NB4 (cell line): ENCODE measurements around the gene ORAI3.

Experiments
- DNase-seq: peaks from one replicate; pipeline ENCODE4 v3.0.0; 2010; ENCODE audit warnings: low read depth
- H3K4me3 ChIP-seq: one replicate; pipeline ENCODE4 v1.5.1; 2011; ENCODE audit warnings: mild to moderate bottlenecking, low read depth, low read length, moderate library complexity
- MYC ChIP-seq: IDR thresholded peaks from 2 replicates; pipeline ENCODE4 v1.6.1; 2011; ENCODE audit warnings: low read depth, low read length
- POLR2A ChIP-seq: IDR thresholded peaks from 2 replicates; pipeline ENCODE4 v1.6.1; 2011; ENCODE audit warnings: mild to moderate bottlenecking; ENCODE audit not compliant: insufficient read length; ENCODE audit errors: extremely low read depth
- TF ChIP-seq, protein P1 (sequence below): IDR thresholded peaks from 2 replicates; pipeline ENCODE4 v1.6.1; 2011; ENCODE audit warnings: low read depth, low read length
- TF ChIP-seq, protein P2 (sequence below): IDR thresholded peaks from one replicate; pipeline ENCODE4 v1.5.1; 2012; ENCODE audit warnings: low read depth, low read length

Gene ORAI3

DNA sequence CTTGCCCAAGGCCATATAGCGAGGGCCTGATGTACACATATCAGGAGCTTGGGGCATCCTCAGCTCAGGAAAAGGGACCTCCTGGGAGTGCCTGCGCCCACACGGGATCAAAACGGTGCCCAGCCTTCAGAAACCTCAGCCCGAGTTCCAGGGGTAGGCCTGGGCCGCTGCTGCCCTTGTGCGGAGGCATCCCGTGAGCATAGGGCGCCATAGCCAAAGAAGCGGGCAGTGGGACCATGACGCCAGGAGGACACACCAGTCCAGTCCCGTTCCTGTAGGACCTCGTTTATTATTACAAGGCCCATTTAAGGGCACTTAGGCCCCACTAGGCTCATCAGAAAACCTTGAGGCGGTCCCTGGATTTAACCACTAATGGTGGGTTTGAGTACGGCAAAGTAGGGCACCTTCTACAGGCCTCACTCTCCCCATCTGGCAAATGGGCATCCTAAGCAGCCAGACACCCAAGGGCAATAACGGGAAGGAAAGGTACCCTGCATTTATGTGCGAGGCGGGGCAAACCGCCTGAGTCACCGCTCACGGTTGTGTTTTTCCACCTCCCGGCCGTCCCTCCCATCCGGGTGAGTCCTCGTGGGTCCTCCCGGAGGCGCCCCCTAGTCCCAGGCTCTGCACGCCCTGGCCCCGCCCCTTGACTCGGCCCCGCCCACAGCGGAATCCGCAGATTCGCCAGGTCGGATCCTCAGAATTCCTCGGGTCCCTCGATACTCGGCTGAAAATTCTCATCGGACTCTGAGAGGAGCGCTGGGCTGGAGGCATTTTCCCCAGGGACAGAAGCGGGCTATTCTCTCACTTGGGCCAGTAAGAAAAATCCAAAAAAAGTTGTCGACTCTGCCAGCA, 8.0 kb downstream of the ORAI3 start:
- H3K4me3 ChIP-seq, result peak overlapping the region; percentile 88
- DNase-seq, result peak; percentile 94
- TF ChIP-seq, protein P1, sequence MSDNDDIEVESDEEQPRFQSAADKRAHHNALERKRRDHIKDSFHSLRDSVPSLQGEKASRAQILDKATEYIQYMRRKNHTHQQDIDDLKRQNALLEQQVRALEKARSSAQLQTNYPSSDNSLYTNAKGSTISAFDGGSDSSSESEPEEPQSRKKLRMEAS, result 0 out of 2 replicates have a peak, but pooled peaks have one; percentile 22
- TF ChIP-seq, protein P2, sequence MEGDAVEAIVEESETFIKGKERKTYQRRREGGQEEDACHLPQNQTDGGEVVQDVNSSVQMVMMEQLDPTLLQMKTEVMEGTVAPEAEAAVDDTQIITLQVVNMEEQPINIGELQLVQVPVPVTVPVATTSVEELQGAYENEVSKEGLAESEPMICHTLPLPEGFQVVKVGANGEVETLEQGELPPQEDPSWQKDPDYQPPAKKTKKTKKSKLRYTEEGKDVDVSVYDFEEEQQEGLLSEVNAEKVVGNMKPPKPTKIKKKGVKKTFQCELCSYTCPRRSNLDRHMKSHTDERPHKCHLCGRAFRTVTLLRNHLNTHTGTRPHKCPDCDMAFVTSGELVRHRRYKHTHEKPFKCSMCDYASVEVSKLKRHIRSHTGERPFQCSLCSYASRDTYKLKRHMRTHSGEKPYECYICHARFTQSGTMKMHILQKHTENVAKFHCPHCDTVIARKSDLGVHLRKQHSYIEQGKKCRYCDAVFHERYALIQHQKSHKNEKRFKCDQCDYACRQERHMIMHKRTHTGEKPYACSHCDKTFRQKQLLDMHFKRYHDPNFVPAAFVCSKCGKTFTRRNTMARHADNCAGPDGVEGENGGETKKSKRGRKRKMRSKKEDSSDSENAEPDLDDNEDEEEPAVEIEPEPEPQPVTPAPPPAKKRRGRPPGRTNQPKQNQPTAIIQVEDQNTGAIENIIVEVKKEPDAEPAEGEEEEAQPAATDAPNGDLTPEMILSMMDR, result peak; percentile 28
- TF ChIP-seq POLR2A, result no peak
- peak; percentile 46 for TF ChIP-seq MYC

DNA sequence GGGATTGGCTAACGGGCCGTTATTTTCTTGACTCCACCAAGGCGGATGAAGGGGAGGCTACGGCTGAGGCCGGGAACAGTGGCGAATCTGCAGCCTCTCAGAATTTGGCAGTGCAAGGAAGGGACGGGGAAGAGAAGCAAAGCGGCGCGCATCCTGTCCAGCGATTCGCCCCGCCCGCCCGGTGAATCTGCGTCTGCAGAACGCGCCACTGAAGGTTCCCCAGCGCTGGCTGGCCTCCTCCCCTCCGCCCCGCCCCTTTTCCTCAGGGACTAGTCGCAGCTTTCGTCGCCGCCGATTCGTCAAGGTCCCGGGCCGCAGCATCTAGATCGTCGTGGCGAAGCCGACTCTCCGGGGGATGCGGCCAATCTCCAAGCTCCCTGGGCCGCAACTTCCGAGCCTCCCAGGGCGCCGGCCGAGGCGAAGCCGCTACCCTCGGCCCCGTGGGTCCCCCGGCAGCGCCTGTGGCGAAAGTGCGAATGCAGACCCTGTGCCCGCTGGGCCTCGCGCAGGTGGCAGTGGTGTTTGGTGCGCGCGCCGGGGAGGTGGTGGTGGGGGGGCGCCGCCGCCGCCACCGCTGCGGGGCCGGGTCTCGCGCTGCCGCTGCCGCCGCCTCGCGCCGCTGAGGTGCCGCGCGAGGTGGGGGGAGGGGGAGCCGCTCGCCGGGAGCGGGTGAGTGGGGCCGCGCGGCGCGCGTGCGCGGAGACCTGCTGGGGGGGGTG, 8.7 kb downstream of the ORAI3 start, which contains the start of gene SETD1A:
Gene SETD1A, plus strand, starts transcription at position 299 of the 719 bp plus-strand sequence. CDS start 978 bp downstream, outside the sequence.
- H3K4me3 ChIP-seq, result peak within 1 kb of the TSS; percentile 88
- TF ChIP-seq MYC (peak; percentile 38; the same call in 1 of the 2 replicates), POLR2A (peak; percentile 29)
- TF ChIP-seq, protein P1, result peak; percentile 32; the same call in 1 of the 2 replicates
- TF ChIP-seq, protein P2, result no peak
- peak; percentile 98 for DNase-seq

DNA sequence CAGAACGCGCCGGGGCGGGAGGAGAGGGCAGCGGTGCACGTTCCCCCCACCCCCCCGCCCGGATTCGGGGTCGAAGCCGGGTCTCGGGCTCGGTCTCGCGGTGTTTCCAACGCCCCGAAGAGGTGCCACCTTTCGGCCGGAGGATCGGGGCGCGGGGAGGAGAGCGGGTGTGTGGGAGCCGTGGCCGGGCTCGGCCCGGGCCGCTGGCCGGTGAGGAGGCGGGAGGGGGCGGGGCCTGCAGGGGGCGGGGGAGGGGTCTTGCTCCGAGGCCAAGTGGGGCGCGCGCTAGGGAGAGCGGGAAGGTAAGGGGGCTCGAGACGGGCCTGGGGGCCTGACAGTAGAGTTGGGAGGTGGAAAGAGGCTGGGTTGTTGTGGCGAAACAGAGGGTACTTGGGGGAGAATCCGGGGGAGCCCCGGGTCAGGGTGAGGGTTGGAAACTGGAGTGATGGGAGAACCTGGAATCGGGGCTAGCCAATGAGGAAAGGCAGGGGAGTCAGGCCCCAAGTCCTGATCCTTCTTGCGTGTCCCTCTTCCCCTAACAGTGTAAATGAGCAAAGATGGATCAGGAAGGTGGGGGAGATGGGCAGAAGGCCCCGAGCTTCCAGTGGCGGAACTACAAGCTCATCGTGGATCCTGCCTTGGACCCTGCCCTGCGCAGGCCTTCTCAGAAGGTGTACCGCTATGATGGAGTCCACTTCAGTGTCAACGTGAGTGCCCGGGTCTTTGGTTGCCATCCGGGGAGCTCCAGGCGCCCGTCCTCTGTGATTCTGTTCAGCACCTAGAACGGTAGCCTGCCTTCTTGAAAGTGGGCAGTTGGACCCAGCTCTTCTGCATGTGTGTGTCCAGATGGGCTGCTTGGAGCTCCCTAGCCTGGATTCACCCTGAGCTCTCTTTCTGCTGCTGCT, 9.6 kb downstream of the ORAI3 start:
- TF ChIP-seq MYC (no peak), POLR2A (no peak)
- TF ChIP-seq, protein P1, result no peak
- TF ChIP-seq, protein P2, result no peak
- H3K4me3 ChIP-seq, result peak overlapping the region; percentile 70
- DNase-seq, result peak; percentile 70

DNA sequence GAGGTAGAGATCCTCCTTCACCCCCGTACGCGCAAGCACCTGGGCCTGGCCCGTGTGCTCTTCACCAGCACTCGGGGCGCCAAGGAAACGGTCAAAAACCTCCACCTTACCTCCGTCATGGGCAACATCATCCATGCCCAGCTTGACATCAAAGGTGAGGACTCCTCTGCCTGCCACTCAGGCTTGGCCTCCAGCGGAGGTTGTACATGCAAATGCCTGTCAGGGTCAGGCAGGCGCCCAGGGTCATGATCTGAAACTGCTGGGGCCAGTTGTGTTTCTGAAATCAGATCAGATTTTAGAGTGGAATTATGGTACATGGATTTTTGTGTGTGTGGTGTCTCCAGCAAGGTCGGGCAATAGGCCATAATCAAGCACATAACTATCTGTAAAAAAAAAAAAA, 12.5 kb downstream of the ORAI3 start:
- TF ChIP-seq, protein P2, result no peak
- TF ChIP-seq, protein P1, result no peak
- no peak for TF ChIP-seq MYC
- no peak for TF ChIP-seq POLR2A
- H3K4me3 ChIP-seq, result no peak overlapping the region
- DNase-seq, result no peak

DNA sequence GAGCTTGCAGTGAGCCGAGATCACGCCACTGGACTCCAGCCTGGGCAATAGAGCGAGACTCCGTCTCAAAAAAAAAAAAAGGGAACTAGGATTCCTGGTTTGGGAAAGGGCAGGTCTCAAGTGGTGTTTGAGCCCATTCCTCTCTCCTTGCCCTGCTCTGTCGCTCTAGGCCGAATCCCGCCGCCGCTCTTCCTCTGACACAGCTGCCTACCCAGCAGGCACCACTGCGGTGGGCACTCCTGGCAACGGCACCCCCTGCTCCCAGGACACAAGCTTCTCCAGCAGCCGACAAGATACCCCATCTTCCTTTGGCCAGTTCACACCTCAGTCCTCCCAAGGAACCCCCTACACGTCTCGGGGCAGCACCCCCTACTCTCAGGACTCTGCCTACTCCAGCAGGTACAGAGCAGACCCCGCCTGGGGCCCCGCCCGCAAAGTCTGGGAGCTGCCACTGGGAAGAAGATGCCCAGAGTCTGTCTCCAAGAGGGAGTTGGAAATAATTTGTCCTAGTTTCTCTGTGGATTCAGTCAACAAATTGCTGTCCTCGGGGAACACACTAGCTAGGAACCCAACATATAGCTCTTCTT, 15.2 kb downstream of the ORAI3 start:
- TF ChIP-seq, protein P2, result no peak
- H3K4me3 ChIP-seq, result no peak overlapping the region
- DNase-seq, result no peak
